ENCODE results near the gene TGM5.

Gene TGM5

GRCh38 chr15:43193710-43194109, 73.0 kb downstream of the TGM5 start:
- no peak for DNase-seq (ENCODE audit: low read depth)

- DNase-seq (ENCODE audit: low read depth) = no peak
These were observed 76.5 kb downstream of the TGM5 start for GRCh38 chr15:43190178-43190577.

DNA sequence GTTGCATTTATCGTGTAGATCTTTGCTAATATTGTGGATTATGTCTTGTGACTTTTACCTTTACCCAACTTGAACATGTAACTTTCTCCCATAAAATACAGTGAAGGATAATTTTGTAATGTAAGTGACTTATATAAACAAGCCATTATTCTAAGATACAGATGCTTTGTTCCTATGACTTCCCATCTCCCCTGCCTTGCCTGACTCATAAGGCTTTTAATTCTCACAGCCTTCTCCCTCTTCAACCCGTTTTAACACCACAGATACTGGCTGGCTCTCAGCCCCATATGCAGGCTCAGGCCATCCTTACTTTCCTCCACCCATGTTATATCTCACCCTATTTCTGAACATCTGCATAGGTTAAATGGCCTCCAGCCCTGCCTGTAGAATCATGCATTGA, 77.4 kb downstream of the TGM5 start:
- DNase-seq (ENCODE audit: low read depth) = no peak

GRCh38 chr15:43187544-43188155, 79.1 kb downstream of the TGM5 start:
- no peak for DNase-seq (ENCODE audit: low read depth)

DNA sequence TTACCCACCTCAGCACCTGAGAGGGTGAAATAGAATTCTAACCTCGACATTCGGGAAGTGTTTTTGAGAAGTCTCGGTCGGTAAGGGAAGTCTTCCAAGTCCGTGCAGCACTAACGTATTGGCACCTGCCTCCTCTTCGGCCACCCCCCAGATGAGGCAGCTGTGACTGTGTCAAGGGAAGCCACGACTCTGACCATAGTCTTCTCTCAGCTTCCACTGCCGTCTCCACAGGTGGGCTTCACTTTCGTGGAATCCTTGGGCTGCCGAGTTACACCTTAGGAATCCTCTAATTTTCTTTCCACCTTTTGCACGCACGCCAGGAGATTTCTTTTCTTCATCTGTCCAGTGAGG, 80.8 kb downstream of the TGM5 start:
- no peak for DNase-seq (ENCODE audit: low read depth)

GRCh38 chr15:43185157-43186002, 81.3 kb downstream of the TGM5 start, which contains the start of gene CCNDBP1:
CCNDBP1 (plus strand) TSS chr15:43185403; CDS start chr15:43185499, 96 bp downstream.
- DNase-seq (ENCODE audit: low read depth) = peak; percentile 71

DNA sequence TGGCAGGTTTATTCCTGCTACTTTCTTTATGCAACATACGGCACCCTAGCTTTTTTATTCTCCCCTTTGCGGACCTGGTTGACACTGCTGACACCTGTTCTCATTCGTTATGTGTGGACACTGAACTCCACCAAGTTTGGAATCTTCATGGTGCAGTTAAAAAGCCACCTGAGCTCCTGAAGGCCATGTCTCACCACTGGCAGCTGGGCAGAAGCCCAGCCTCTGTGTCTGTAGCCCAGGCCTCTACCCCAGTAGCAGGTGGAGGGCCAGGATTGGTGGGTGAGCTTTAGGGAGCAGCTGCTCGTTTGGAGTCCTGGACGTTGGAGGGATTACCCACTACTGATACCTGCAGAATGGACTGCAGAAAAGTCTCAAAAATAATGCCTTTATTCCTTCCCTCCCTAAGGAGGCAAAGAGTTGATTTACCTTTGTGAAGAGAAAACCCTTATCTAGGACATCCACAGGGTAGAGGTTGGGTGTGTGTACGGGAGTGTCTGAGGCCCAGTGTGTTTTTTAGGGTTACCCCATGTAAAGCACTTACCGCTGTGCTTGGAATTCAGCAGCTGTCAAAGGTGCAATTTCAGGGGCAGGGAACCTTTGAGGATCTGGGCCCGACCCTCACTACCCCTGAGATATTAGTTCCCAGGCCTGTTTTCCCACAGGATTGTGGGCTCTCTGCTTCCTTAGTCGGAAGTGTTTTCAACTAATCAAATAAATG, 82.2 kb downstream of the TGM5 start:
- DNase-seq (ENCODE audit: low read depth) = no peak

- no peak for DNase-seq (ENCODE audit: low read depth)
These were observed 83.5 kb downstream of the TGM5 start for GRCh38 chr15:43183270-43183669.
